ENCODE results near the gene IL1RL2.

IL1RL2 gene

GRCh38 chr2:102197389-102198137, 10.7 kb downstream of the IL1RL2 start:
- DNase-seq = no peak

GRCh38 chr2:102200539-102200938, 13.7 kb downstream of the IL1RL2 start:
- DNase-seq = no peak

GRCh38 chr2:102204638-102205037, 17.8 kb downstream of the IL1RL2 start:
- no peak for DNase-seq

- no peak for DNase-seq
These were observed 20.0 kb downstream of the IL1RL2 start for GRCh38 chr2:102206666-102207341.

GRCh38 chr2:102208774-102209173, 22.0 kb downstream of the IL1RL2 start:
- DNase-seq = no peak

- no peak for DNase-seq
These were observed 22.7 kb downstream of the IL1RL2 start for GRCh38 chr2:102209474-102209873.

GRCh38 chr2:102217032-102217431, 30.2 kb downstream of the IL1RL2 start:
- DNase-seq = no peak

- no peak for DNase-seq
These were observed 38.3 kb downstream of the IL1RL2 start for GRCh38 chr2:102224824-102225739.

GRCh38 chr2:102226171-102226570, 39.3 kb downstream of the IL1RL2 start:
- no peak for DNase-seq

- DNase-seq = no peak
These were observed 40.0 kb downstream of the IL1RL2 start for GRCh38 chr2:102226612-102227391.

GRCh38 chr2:102229141-102229769, 42.4 kb downstream of the IL1RL2 start:
- DNase-seq = no peak

GRCh38 chr2:102230410-102230909, 43.6 kb downstream of the IL1RL2 start:
- no peak for DNase-seq

GRCh38 chr2:102233132-102233884, 46.5 kb downstream of the IL1RL2 start:
- no peak for DNase-seq

GRCh38 chr2:102235042-102235473, 48.2 kb downstream of the IL1RL2 start:
- DNase-seq = no peak

GRCh38 chr2:102235491-102235890, 48.7 kb downstream of the IL1RL2 start:
- DNase-seq = peak in 1 of 2 donors; percentile 44

GRCh38 chr2:102236132-102236531, 49.3 kb downstream of the IL1RL2 start:
- no peak for DNase-seq

GRCh38 chr2:102237176-102237575, 50.4 kb downstream of the IL1RL2 start:
- DNase-seq = no peak

GRCh38 chr2:102238039-102238756, 51.4 kb downstream of the IL1RL2 start:
- DNase-seq = peak in 1 of 2 donors; percentile 58

- DNase-seq = no peak
These were observed 52.0 kb downstream of the IL1RL2 start for GRCh38 chr2:102238778-102239177.

- DNase-seq = no peak
These were observed 52.5 kb downstream of the IL1RL2 start for GRCh38 chr2:102239344-102239743.
